ENCODE measurements around the gene MYO16. TPM values are rescaled to one million over a fixed set of nuclear protein-coding genes. Genes with fewer than 3 reads are reported as not detected.
"Not testable (repeated sequence)": the region's sequence is repeated elsewhere in the genome, so short reads cannot be mapped to it uniquely, and the experiment has no call there.

Gene MYO16
- total RNA-seq, 1 donor from 2014 or later, result not detected

GRCh38 chr13:108768035-108768434 is 138.6 kb downstream of the MYO16 start:
- no peak overlapping the region for H3K27ac Mint-ChIP-seq
- H3K4me1 Mint-ChIP-seq (ENCODE audit: low read depth), result no peaks in the 10 kb centered on the region
- no peaks in the 10 kb centered on the region for H3K36me3 Mint-ChIP-seq (ENCODE audit: low read depth)
- H3K27me3 Mint-ChIP-seq (ENCODE audit: insufficient read depth), result no peaks in the 10 kb centered on the region
- H3K9me3 Mint-ChIP-seq, result no peaks in the 10 kb centered on the region
- no peak overlapping the region for H3K4me3 Mint-ChIP-seq
- no peak for DNase-seq (ENCODE audit: low spot score)
- intact Hi-C loops (cut with micrococcal nuclease), result no loop called here

- no peaks in the 10 kb centered on the region for H3K9me3 Mint-ChIP-seq
- DNase-seq (ENCODE audit: low spot score), result no peak
- H3K27ac Mint-ChIP-seq, result no peak overlapping the region
- no peaks in the 10 kb centered on the region for H3K27me3 Mint-ChIP-seq (ENCODE audit: insufficient read depth)
- intact Hi-C loops (cut with micrococcal nuclease), result no loop called here
- no peaks in the 10 kb centered on the region for H3K4me1 Mint-ChIP-seq (ENCODE audit: low read depth)
- no peaks in the 10 kb centered on the region for H3K36me3 Mint-ChIP-seq (ENCODE audit: low read depth)
- no peak overlapping the region for H3K4me3 Mint-ChIP-seq
Observed at GRCh38 chr13:108769213-108770070, 140.0 kb downstream of the MYO16 start.

GRCh38 chr13:108775597-108775996 is 146.2 kb downstream of the MYO16 start:
- no peaks in the 10 kb centered on the region for H3K36me3 Mint-ChIP-seq (ENCODE audit: low read depth)
- H3K27ac Mint-ChIP-seq, result no peak overlapping the region
- DNase-seq (ENCODE audit: low spot score), result no peak
- intact Hi-C loops (cut with micrococcal nuclease), result no loop called here
- no peaks in the 10 kb centered on the region for H3K4me1 Mint-ChIP-seq (ENCODE audit: low read depth)
- no peaks in the 10 kb centered on the region for H3K9me3 Mint-ChIP-seq
- no peaks in the 10 kb centered on the region for H3K27me3 Mint-ChIP-seq (ENCODE audit: insufficient read depth)
- H3K4me3 Mint-ChIP-seq, result no peak overlapping the region

GRCh38 chr13:108776650-108777049 is 147.2 kb downstream of the MYO16 start:
- Mint-ChIP-seq H3K4me1 (ENCODE audit: low read depth) (no peaks in the 10 kb centered on the region), H3K9me3 (no peaks in the 10 kb centered on the region), H3K27ac (no peak overlapping the region), H3K36me3 (ENCODE audit: low read depth) (no peaks in the 10 kb centered on the region), H3K27me3 (ENCODE audit: insufficient read depth) (no peaks in the 10 kb centered on the region), H3K4me3 (no peak overlapping the region)
- DNase-seq (ENCODE audit: low spot score), result no peak
- intact Hi-C loops (cut with micrococcal nuclease), result no loop called here

GRCh38 chr13:108777421-108778420 is 148.3 kb downstream of the MYO16 start:
- Mint-ChIP-seq H3K27me3 (ENCODE audit: insufficient read depth) (no peaks in the 10 kb centered on the region), H3K9me3 (no peaks in the 10 kb centered on the region), H3K27ac (no peak overlapping the region), H3K4me1 (ENCODE audit: low read depth) (no peaks in the 10 kb centered on the region), H3K36me3 (ENCODE audit: low read depth) (no peaks in the 10 kb centered on the region), H3K4me3 (no peak overlapping the region)
- intact Hi-C loops (cut with micrococcal nuclease), result no loop called here
- no peak for DNase-seq (ENCODE audit: low spot score)

GRCh38 chr13:108779308-108779707 is 149.9 kb downstream of the MYO16 start:
- Mint-ChIP-seq H3K9me3 (no peaks in the 10 kb centered on the region), H3K27ac (no peak overlapping the region), H3K36me3 (ENCODE audit: low read depth) (no peaks in the 10 kb centered on the region), H3K27me3 (ENCODE audit: insufficient read depth) (no peaks in the 10 kb centered on the region), H3K4me3 (no peak overlapping the region), H3K4me1 (ENCODE audit: low read depth) (no peaks in the 10 kb centered on the region)
- intact Hi-C loops (cut with micrococcal nuclease), result no loop called here
- no peak for DNase-seq (ENCODE audit: low spot score)

GRCh38 chr13:108780706-108781105 is 151.3 kb downstream of the MYO16 start:
- Mint-ChIP-seq H3K4me3 (no peak overlapping the region), H3K27me3 (ENCODE audit: insufficient read depth) (no peaks in the 10 kb centered on the region), H3K27ac (no peak overlapping the region), H3K4me1 (ENCODE audit: low read depth) (no peaks in the 10 kb centered on the region), H3K9me3 (no peaks in the 10 kb centered on the region), H3K36me3 (ENCODE audit: low read depth) (no peaks in the 10 kb centered on the region)
- intact Hi-C loops (cut with micrococcal nuclease), result no loop called here
- DNase-seq (ENCODE audit: low spot score), result no peak

GRCh38 chr13:108781312-108781711 is 151.9 kb downstream of the MYO16 start:
- no peak for DNase-seq (ENCODE audit: low spot score)
- Mint-ChIP-seq H3K27ac (no peak overlapping the region), H3K27me3 (ENCODE audit: insufficient read depth) (no peaks in the 10 kb centered on the region), H3K9me3 (no peaks in the 10 kb centered on the region), H3K36me3 (ENCODE audit: low read depth) (no peaks in the 10 kb centered on the region), H3K4me3 (no peak overlapping the region), H3K4me1 (ENCODE audit: low read depth) (no peaks in the 10 kb centered on the region)
- intact Hi-C loops (cut with micrococcal nuclease), result no loop called here

- H3K4me1 Mint-ChIP-seq (ENCODE audit: low read depth); DNase-seq (ENCODE audit: low spot score); H3K27me3 Mint-ChIP-seq (ENCODE audit: insufficient read depth); H3K27ac Mint-ChIP-seq; intact Hi-C loops (cut with micrococcal nuclease); H3K9me3 Mint-ChIP-seq; H3K36me3 Mint-ChIP-seq (ENCODE audit: low read depth); H3K4me3 Mint-ChIP-seq: not testable (repeated sequence)
Observed at GRCh38 chr13:108782480-108782879, 153.1 kb downstream of the MYO16 start.

GRCh38 chr13:108785844-108786243 is 156.4 kb downstream of the MYO16 start:
- Mint-ChIP-seq H3K36me3 (ENCODE audit: low read depth) (no peaks in the 10 kb centered on the region), H3K4me1 (ENCODE audit: low read depth) (no peaks in the 10 kb centered on the region)

GRCh38 chr13:108786456-108787200 is 157.2 kb downstream of the MYO16 start:
- Mint-ChIP-seq H3K9me3 (no peaks in the 10 kb centered on the region), H3K4me3 (no peak overlapping the region), H3K27me3 (ENCODE audit: insufficient read depth) (no peaks in the 10 kb centered on the region), H3K36me3 (ENCODE audit: low read depth) (no peaks in the 10 kb centered on the region), H3K27ac (no peak overlapping the region), H3K4me1 (ENCODE audit: low read depth) (no peaks in the 10 kb centered on the region)
- DNase-seq (ENCODE audit: low spot score), result no peak
- intact Hi-C loops (cut with micrococcal nuclease), result no loop called here

More at GRCh38 chr13:108785844-108786243, 156.4 kb downstream of the MYO16 start:
- DNase-seq (ENCODE audit: low spot score), result no peak
- no peak overlapping the region for H3K4me3 Mint-ChIP-seq
- H3K27ac Mint-ChIP-seq, result no peak overlapping the region
- H3K27me3 Mint-ChIP-seq (ENCODE audit: insufficient read depth), result no peaks in the 10 kb centered on the region
- H3K9me3 Mint-ChIP-seq, result no peaks in the 10 kb centered on the region
- intact Hi-C loops (cut with micrococcal nuclease), result no loop called here

- Mint-ChIP-seq H3K9me3 (no peaks in the 10 kb centered on the region), H3K27ac (no peak overlapping the region), H3K4me3 (no peak overlapping the region), H3K27me3 (ENCODE audit: insufficient read depth) (no peaks in the 10 kb centered on the region), H3K4me1 (ENCODE audit: low read depth) (no peaks in the 10 kb centered on the region), H3K36me3 (ENCODE audit: low read depth) (no peaks in the 10 kb centered on the region)
- intact Hi-C loops (cut with micrococcal nuclease), result no loop called here
- DNase-seq (ENCODE audit: low spot score), result no peak
Observed at GRCh38 chr13:108787700-108788414, 158.4 kb downstream of the MYO16 start.

Measured in activated T-helper 1 cell treated with anti-CD3 and anti-CD28 coated beads, Interleukin-12 subunit alpha, Interleukin-12 subunit beta, Interleukin-2, Interleukin-4 antibody, amounts not matched to agents 30 ng/mL and 10 ng/mL and 1 ng/mL, durations not matched to agents 14 hours and 24 hours and 36 hours (primary cell).